ENCODE results near the gene CNTN6. TPM values are rescaled to one million over a fixed set of nuclear protein-coding genes. Genes with fewer than 3 reads are reported as not detected.

The CNTN6 gene
- total RNA-seq, 1 experiment from 2014 or later = not detected

DNA sequence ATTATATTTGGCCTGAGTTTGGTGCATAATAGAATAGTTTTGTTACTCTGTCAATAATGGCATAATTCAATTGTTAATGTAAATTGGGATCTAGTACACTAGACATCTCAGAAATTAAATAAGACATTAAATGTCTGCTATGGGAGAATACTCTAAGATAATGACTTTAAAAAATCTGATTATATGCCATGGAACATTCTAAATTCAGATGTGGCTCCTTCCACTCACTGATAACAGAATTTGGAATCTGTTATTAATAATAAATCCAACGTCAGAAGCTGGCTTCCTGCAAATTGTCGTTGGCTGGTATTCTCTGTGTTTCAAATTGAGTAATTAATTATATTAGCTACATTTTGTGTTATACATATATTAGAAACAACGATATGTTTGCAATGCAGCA, 258.1 kb downstream of the CNTN6 start:
- no peak overlapping the region for H2BK20ac ChIP-seq (ENCODE audit: low read depth, low read length, poor library complexity, severe bottlenecking)
- no CpG with 5 or more reads among the region's 3 CpGs for WGBS (ENCODE audit: extremely low coverage, insufficient read length, low lambda C conversion rate)
- H2BK5ac ChIP-seq (ENCODE audit: insufficient read length, low read length) = no peak overlapping the region
- H3K27me3 Mint-ChIP-seq (ENCODE audit: low read depth) = no peaks in the 10 kb centered on the region
- no peaks in the 10 kb centered on the region for H3K4me1 ChIP-seq (ENCODE audit: insufficient read depth, low read length)
- no peaks in the 10 kb centered on the region for H3K79me1 ChIP-seq (ENCODE audit: insufficient read depth, low read depth, low read length, poor library complexity, severe bottlenecking)
- H3T11ph ChIP-seq (ENCODE audit: low read length) = no peak overlapping the region
- no peak overlapping the region for H3K27ac Mint-ChIP-seq
- H3K4ac ChIP-seq (ENCODE audit: low read depth, low read length) = no peak overlapping the region
- no peak overlapping the region for H2BK120ac ChIP-seq (ENCODE audit: low read depth, low read length, poor library complexity, severe bottlenecking)
- no peak overlapping the region for H3K27ac ChIP-seq (ENCODE audit: insufficient read length, low read depth, low read length)
- no peaks in the 10 kb centered on the region for H3K9me3 ChIP-seq (ENCODE audit: control insufficient read depth, low read depth, low read length)
- H4K20me1 ChIP-seq (ENCODE audit: control insufficient read depth, insufficient read depth, insufficient read length) = no peaks in the 10 kb centered on the region
- peaks cover 2 to 3% of the 10 kb centered on the region in 2 experiments; a peak in 1 of 4 replicates for H3K4me1 Mint-ChIP-seq
- H3K23me2 ChIP-seq (ENCODE audit: insufficient read length, low read depth, low read length, poor library complexity, severe bottlenecking) = no peaks in the 10 kb centered on the region
- H3K9me3 Mint-ChIP-seq = no peaks in the 10 kb centered on the region
- no peak overlapping the region for H4K91ac ChIP-seq (ENCODE audit: insufficient read length, low read depth, low read length)
- no peaks in the 10 kb centered on the region for H3K79me2 ChIP-seq (ENCODE audit: insufficient read depth, low read length)
- no peak overlapping the region for H3K56ac ChIP-seq (ENCODE audit: insufficient read length, low read depth, low read length)
- no peak overlapping the region for H2BK12ac ChIP-seq (ENCODE audit: insufficient read length, low read depth, low read length)
- no peak overlapping the region for H2BK15ac ChIP-seq (ENCODE audit: low read depth, low read length)
- no peak overlapping the region for H2AK5ac ChIP-seq (ENCODE audit: insufficient read length, low read length)
- H4K5ac ChIP-seq (ENCODE audit: insufficient read length, low read depth, low read length) = no peak overlapping the region
- no peaks in the 10 kb centered on the region for H3K27me3 ChIP-seq (ENCODE audit: insufficient read depth, low read length)
- TF ChIP-seq, protein P1, sequence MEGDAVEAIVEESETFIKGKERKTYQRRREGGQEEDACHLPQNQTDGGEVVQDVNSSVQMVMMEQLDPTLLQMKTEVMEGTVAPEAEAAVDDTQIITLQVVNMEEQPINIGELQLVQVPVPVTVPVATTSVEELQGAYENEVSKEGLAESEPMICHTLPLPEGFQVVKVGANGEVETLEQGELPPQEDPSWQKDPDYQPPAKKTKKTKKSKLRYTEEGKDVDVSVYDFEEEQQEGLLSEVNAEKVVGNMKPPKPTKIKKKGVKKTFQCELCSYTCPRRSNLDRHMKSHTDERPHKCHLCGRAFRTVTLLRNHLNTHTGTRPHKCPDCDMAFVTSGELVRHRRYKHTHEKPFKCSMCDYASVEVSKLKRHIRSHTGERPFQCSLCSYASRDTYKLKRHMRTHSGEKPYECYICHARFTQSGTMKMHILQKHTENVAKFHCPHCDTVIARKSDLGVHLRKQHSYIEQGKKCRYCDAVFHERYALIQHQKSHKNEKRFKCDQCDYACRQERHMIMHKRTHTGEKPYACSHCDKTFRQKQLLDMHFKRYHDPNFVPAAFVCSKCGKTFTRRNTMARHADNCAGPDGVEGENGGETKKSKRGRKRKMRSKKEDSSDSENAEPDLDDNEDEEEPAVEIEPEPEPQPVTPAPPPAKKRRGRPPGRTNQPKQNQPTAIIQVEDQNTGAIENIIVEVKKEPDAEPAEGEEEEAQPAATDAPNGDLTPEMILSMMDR (conservative IDR thresholded peaks at IDR 0.05) = no peak
- H3K4me2 ChIP-seq (ENCODE audit: insufficient read depth, insufficient read length, low read length) = no peak overlapping the region
- no peak for DNase-seq
- H3K23ac ChIP-seq (ENCODE audit: insufficient read length, low read depth, low read length) = no peak overlapping the region
- no peak overlapping the region for H3K14ac ChIP-seq (ENCODE audit: insufficient read depth, low read length)
- H3K18ac ChIP-seq (ENCODE audit: insufficient read length, low read depth, low read length) = no peak overlapping the region
- H3K4me3 Mint-ChIP-seq = no peak overlapping the region
- no peak overlapping the region for H3K9ac ChIP-seq (ENCODE audit: extremely low read depth, insufficient read length, low read length)
- H3K36me3 Mint-ChIP-seq (ENCODE audit: insufficient read depth in 1 of 3, low read depth in 3 of 3) = no peaks in the 10 kb centered on the region
- H2AFZ ChIP-seq (ENCODE audit: low read length) = no peak overlapping the region
- H4K8ac ChIP-seq (replicated peaks; ENCODE audit: insufficient read length, low read depth, low read length) = no peak overlapping the region
